Ovary (tissue), 9 donors: ENCODE results near the gene ACE. TPM values are rescaled to one million over a fixed set of nuclear protein-coding genes. Genes with fewer than 3 reads are reported as not detected.

Experiments
- DNase-seq, 5 donors: peaks; one replicate each; pipeline ENCODE4 v3.0.0-alpha.2; 2019 to 2020
- H3K27ac ChIP-seq, 2 donors: fragments of 200-600 bp; one replicate each; pipeline versions ENCODE4 v1.5.1 to v1.8.0; 2019 to 2022
- H3K27me3 ChIP-seq: fragments of 200-600 bp; one replicate; pipeline ENCODE4 v1.8.0; 2022
- H3K36me3 ChIP-seq: fragments of 200-600 bp; sonication (generic); one replicate; pipeline ENCODE4 v1.5.1; 2019
- H3K4me1 ChIP-seq: one replicate; pipeline ENCODE4 v1.8.1; 2013; ENCODE audit warnings: mild to moderate bottlenecking, moderate library complexity; ENCODE audit not compliant: insufficient read depth
- H3K4me3 ChIP-seq: fragments of 200-600 bp; sonication (generic); one replicate; pipeline ENCODE4 v1.5.1; 2017
- H3K9me3 ChIP-seq, 2 donors: fragments of 200-600 bp in 1 of 2; sonication (generic) in 1 of 2; one replicate each; pipeline versions ENCODE4 v1.5.1 to v1.8.1; 2013 to 2019; ENCODE audit warnings: mild to moderate bottlenecking in 1 of 2, moderate library complexity in 1 of 2
- CTCF ChIP-seq, 3 donors: fragments of 450-650 bp in 2 of 3; fragments of 200-600 bp in 1 of 3; IDR thresholded peaks; one replicate each; pipeline versions ENCODE4 v1.5.1 to v1.8.0; 2016 to 2022; ENCODE audit warnings: antibody characterized with exemption in 3 of 3, mild to moderate bottlenecking in 1 of 3
- EP300 ChIP-seq: sonication (generic); formaldehyde crosslinking; IDR thresholded peaks from one replicate; pipeline ENCODE4 v1.6.1; 2017; ENCODE audit warnings: antibody characterized with exemption
- POLR2A ChIP-seq: fragments of 450-650 bp; IDR thresholded peaks from one replicate; pipeline ENCODE4 v1.6.1; 2017; ENCODE audit warnings: antibody characterized with exemption, mild to moderate bottlenecking, moderate library complexity
- WGBS, 3 donors: extraction: QIAGEN DNeasy Blood & Tissue Kit in 1 of 3; methylation state at CpG; one replicate each; pipeline versions ENCODE4 v1.1.5 to v1.1.7; 2013 to 2017; 5-methylcytosine and 5-hydroxymethylcytosine counted together
- intact Hi-C, 4 donors: fragments of 100-400 bp; cut with DNase I; formaldehyde crosslinking; loops; one replicate each; pipeline versions ENCODE4 v1.11.0 to v1.15.1; 2022 to 2023
- polyA plus RNA-seq, 2 donors: library from polyadenylated mRNA; stranded (reverse); fragments of 200-250 nt in 1 of 2; fragments of 350-450 nt in 1 of 2; fragmentation: Illumina TruSeq in 1 of 2; extraction: RNeasy Lipid Tissue Mini Kit (QIAGEN cat#74804) in 1 of 2; gene quantifications; one replicate each; pipeline ENCODE4 v1.2.3, GENCODE V29; 2013 to 2014
- total RNA-seq, 7 donors: library from RNA; depleted of rRNA in 2 of 7; stranded (reverse); fragments of >200 nt in 2 of 7; fragmentation: NEBNext Ultra II Directional in 3 of 7; extraction: Animal tissue kit (Norgen Biotek cat#: 25700) in 3 of 7; gene quantifications; one replicate each; pipeline versions ENCODE4 v1.1.0 to v1.2.4, GENCODE V29; 2016 to 2023
- donor health status: DM: no; HTN: no; CAD: no; lungs with moderate emphysema.
- donor health status: DM: no; HTN: no; CAD: no.
- donor health status: Bipolar disorder and iron deficiency.
- donor health status: DM: yes; HTN: yes; CAD: no.
- donor health status: DM: no; HTN: no; CAD: no.
- donor health status: DM: yes; HTN: yes; CAD: no.

Gene ACE
- total and polyA plus RNA-seq, 9 donors = 2.9 to 8.1 (median 5.1) TPM

DNA sequence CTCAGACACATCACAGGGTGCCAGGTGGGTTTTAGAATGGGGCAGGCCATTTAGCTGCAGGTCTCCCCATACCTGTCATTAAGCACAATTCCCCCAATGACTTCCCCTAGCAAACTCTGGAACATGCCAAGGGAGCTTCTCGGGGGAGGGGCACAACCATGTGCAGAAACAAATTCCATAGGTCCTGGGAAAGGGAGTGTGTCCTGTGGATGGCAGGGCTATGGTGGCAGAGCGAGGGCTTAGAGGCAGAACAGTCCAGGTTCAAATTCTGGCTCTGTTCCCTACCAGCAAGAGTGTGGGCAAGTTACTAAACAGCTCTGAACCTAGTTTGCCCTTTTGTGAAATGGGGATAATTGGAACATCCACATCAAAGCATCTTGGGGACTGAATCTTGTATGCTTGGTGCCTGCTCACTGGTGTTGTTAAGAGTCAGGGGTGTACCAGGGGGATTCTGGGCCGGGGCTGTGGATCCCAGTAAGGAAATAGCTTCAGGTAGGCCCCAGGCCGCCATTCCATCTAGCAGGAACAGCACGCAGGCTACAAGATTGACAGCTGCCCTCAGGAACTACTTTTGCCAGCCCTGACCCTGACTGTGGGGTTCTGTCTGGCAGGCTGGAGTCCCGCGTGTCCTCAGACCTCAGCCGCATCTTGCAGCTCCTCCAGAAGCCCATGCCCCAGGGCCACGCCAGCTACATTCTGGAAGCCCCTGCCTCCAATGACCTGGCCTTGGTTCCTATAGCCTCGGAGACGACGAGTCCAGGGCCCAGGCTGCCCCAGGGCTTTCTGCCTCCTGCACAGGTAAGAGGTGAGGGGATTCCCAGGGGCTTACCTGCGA lies 67.8 kb downstream of the ACE start:
- Histone ChIP-seq H3K4me1 (peaks cover 2% of the 10 kb centered on the region), H3K27ac (no peak overlapping the region), H3K36me3 (no peaks in the 10 kb centered on the region), H3K4me3 (no peak overlapping the region), H3K27me3 (no peaks in the 10 kb centered on the region), H3K9me3 (no peaks in the 10 kb centered on the region)
- TF ChIP-seq EP300 (no peak), CTCF (IDR thresholded peaks at IDR 0.05) (no peak), POLR2A (no peak)
- 86 to 90% (median 87%) methylated on average over 13 of the region's 13 CpGs for WGBS, 3 donors
- peak in 1 of 5 donors; percentile 20 for DNase-seq
- intact Hi-C loops = loop anchor here in 1 of 4 donors (10.0 kb wide), 1 partner anchor 70 kb away; no protein-coding TSS in a partner anchor

DNA sequence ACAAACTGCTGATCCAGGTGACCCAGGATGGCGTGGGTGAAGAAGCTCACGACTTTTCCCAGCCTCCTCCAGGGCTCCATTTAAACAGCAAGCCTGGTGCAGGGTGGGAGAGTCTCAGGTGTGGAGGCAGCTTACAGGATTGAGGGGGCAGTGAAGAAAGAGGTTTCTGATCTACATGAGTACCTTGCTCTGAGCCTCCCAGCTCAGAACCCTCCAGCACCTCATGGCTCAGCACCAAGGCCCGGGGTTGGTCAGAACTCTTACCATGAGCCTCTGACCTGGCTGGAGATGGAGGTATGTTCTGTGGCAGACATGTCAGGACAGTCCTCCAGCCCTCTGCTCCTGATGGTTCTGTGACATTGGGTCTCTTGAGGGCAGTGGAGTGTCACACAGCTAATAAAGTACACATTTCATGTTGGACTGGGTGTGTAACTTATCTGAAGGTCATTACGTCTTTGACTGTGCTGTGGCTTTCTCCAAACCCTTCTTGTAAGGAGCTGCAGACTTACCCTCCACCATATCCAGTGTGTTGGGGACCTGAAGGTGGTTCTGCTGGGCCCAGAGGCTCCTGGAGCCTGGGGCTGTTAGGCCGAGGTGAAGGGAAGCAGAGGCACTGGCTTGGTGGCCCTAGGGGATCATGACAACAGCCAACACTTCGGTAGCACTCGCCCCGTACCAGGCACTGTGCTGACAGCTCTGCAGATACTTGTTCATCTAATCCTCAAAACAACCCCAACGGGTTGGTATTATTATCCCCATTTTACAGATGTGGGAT lies 69.6 kb downstream of the ACE start:
- Histone ChIP-seq H3K4me1 (peaks cover 2% of the 10 kb centered on the region), H3K4me3 (no peak overlapping the region), H3K27ac (no peak overlapping the region), H3K9me3 (no peaks in the 10 kb centered on the region), H3K27me3 (no peaks in the 10 kb centered on the region), H3K36me3 (no peaks in the 10 kb centered on the region)
- TF ChIP-seq EP300 = no peak
- no peak for TF ChIP-seq CTCF (IDR thresholded peaks at IDR 0.05)
- no peak for TF ChIP-seq POLR2A
- DNase-seq = no peak
- intact Hi-C loops = loop anchor here in 1 of 4 donors (10.0 kb wide), 1 partner anchor 68 kb away; no protein-coding TSS in a partner anchor
- 85% methylated on average over 9 of the region's 9 CpGs for WGBS, 3 donors

- WGBS, 3 donors = 59 to 63% (median 60%) methylated on average over 5 of the region's 5 CpGs
- TF ChIP-seq EP300 (no peak), POLR2A (no peak), CTCF (IDR thresholded peaks at IDR 0.05) (no peak)
- H3K4me1 ChIP-seq = peaks cover 2% of the 10 kb centered on the region
- H3K36me3 ChIP-seq = no peaks in the 10 kb centered on the region
- H3K27ac ChIP-seq = no peak overlapping the region
- H3K4me3 ChIP-seq = no peak overlapping the region
- no peak for DNase-seq
- intact Hi-C loops = loop anchor here in 1 of 4 donors (10.0 kb wide), 1 partner anchor 68 kb away; no protein-coding TSS in a partner anchor
- H3K9me3 ChIP-seq = no peaks in the 10 kb centered on the region
- no peaks in the 10 kb centered on the region for H3K27me3 ChIP-seq
These were observed 70.2 kb downstream of the ACE start for GRCh38 chr17:63547083-63547523.

Other genes starting within 250 kb of the ACE start
- 10 to 100 TPM in 6 of 7 donors, 1 to 10 TPM in 1; 9.3 to 43.8 (median 18.8) TPM for gene CYB561, start 30.8 kb upstream of the ACE start, total RNA-seq
- 10 to 100 TPM in 1 of 2 donors, 1 to 10 TPM in 1; 8.6 to 10.5 TPM for gene CYB561, start 30.8 kb upstream of the ACE start, polyA plus RNA-seq
- under 1 TPM in 1 of 7 donors, not detected in 6; 0.36 TPM for gene KCNH6, start 46.3 kb downstream of the ACE start, total RNA-seq
- gene KCNH6, start 46.3 kb downstream of the ACE start, polyA plus RNA-seq = not detected
- gene DCAF7, start 73.4 kb downstream of the ACE start, total RNA-seq = 10 to 100 TPM; 14.9 to 56.6 (median 49.7) TPM
- 10 to 100 TPM; 16.6 to 62.5 TPM for gene DCAF7, start 73.4 kb downstream of the ACE start, polyA plus RNA-seq
- 10 to 100 TPM in 6 of 7 donors, 1 to 10 TPM in 1; 7.4 to 17.7 (median 12.5) TPM for gene TACO1, start 123.8 kb downstream of the ACE start, total RNA-seq
- 10 to 100 TPM; 13.2 to 24.9 TPM for gene TACO1, start 123.8 kb downstream of the ACE start, polyA plus RNA-seq
- 10 to 100 TPM; 32.2 to 41.0 (median 36.3) TPM for gene MAP3K3, start 145.4 kb downstream of the ACE start, total RNA-seq
- 10 to 100 TPM; 34.0 to 36.4 TPM for gene MAP3K3, start 145.4 kb downstream of the ACE start, polyA plus RNA-seq
- 10 to 100 TPM in 4 of 7 donors, 1 to 10 TPM in 3; 2.6 to 13.2 (median 10.2) TPM for gene LIMD2, start 223.1 kb downstream of the ACE start, total RNA-seq
- 1 to 10 TPM; 1.5 to 9.0 TPM for gene LIMD2, start 223.1 kb downstream of the ACE start, polyA plus RNA-seq